Measurements from ENCODE around the gene UBE2S. TPM values are rescaled to one million over a fixed set of nuclear protein-coding genes. Genes with fewer than 3 reads are reported as not detected.

The UBE2S gene
- total RNA-seq, 1 donor from 2014 or later, result 22.3 TPM

DNA sequence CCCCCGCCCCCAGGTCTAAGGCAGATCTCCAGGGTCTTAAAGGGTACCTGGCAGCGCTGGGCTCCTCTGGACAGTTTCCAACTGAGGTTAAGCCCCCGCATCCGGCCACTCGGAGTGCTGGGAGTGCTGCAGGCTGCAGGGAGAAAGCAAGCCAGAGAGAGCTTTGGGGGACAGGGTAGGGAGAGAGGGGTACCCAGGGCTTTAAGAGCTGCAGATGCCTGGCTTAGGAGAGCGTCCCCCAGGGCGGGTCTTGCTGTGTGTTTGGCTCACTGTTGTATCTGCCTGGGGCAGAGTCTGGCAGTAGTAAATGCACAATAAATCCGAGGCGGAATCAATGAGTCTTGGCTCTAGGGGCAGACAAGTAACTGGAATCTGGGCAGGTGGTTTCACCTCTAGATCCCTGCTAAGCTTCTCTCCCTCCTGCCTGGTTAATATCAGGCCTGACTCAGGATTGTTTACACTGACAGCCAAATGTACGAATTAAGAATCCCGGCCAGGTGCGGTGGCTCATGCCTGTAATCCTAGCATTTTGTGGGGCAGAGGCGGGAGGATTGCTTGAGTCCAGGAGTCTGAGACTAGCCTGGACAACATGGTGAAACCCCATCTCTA is 52.3 kb downstream of the UBE2S start:
- intact Hi-C loops (cut with DNase I), result no loop called here
- TF ChIP-seq, protein P1, sequence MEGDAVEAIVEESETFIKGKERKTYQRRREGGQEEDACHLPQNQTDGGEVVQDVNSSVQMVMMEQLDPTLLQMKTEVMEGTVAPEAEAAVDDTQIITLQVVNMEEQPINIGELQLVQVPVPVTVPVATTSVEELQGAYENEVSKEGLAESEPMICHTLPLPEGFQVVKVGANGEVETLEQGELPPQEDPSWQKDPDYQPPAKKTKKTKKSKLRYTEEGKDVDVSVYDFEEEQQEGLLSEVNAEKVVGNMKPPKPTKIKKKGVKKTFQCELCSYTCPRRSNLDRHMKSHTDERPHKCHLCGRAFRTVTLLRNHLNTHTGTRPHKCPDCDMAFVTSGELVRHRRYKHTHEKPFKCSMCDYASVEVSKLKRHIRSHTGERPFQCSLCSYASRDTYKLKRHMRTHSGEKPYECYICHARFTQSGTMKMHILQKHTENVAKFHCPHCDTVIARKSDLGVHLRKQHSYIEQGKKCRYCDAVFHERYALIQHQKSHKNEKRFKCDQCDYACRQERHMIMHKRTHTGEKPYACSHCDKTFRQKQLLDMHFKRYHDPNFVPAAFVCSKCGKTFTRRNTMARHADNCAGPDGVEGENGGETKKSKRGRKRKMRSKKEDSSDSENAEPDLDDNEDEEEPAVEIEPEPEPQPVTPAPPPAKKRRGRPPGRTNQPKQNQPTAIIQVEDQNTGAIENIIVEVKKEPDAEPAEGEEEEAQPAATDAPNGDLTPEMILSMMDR (IDR thresholded peaks at IDR 0.05), result no peak
- no peak for TF ChIP-seq POLR2A (IDR thresholded peaks at IDR 0.05)
- TF ChIP-seq POLR2AphosphoS5 (IDR thresholded peaks at IDR 0.05; ENCODE audit: insufficient read depth in 1 of 2, low read depth in 1 of 2), result no peak

DNA sequence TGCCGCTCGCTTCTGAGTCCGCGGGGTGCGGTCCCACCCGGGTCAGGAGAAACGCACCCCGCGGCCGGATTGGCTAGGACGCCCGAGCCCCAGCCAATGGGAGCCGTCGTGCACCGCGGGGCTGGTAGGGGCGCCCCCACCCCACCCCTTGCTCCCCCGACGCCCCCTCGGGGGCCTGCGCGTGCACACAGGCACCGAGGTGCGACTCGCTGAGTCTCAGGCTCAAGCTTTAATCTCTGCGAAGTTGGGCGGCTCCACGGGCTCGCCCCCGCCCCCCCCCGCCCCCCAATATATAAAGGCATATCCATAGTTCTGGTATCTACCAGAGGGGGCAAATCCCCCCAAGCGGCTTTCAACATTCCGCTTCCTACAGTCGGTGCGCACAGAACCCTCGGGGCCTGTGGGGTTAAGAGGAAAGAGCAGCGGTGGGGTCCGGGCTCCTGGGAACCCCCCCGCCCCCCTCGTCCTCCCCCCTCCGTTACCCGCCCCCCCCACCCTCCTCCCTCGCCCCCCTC is 52.8 kb downstream of the UBE2S start, which contains the start of gene COX6B2:
Gene COX6B2 (minus strand): TSS at position 22 of the 515 bp plus-strand sequence. CDS start 198 bp downstream, outside the sequence.
- H3K4me1 ChIP-seq, result peaks cover 23% of the 10 kb centered on the region
- intact Hi-C loops (cut with DNase I), result no loop called here
- H3K27me3 ChIP-seq, result peaks cover 14% of the 10 kb centered on the region
- no peaks in the 10 kb centered on the region for H3K36me3 ChIP-seq
- TF ChIP-seq POLR2A (IDR thresholded peaks at IDR 0.05) (no peak), POLR2AphosphoS5 (IDR thresholded peaks at IDR 0.05; ENCODE audit: insufficient read depth in 1 of 2, low read depth in 1 of 2) (no peak)
- TF ChIP-seq, protein P1 (IDR thresholded peaks at IDR 0.05), result no peak
- no peak within 1 kb of the TSS for H3K27ac ChIP-seq
- no peak for DNase-seq (ENCODE audit: extremely low spot score in 2 of 2)
- H3K9me3 ChIP-seq, result no peaks in the 10 kb centered on the region
- peak within 1 kb of the TSS; percentile 22 to 34 for H3K4me3 ChIP-seq

More for the DNA sequence above, 52.3 kb downstream of the UBE2S start:
- H3K27ac ChIP-seq, result no peak overlapping the region
- DNase-seq (ENCODE audit: extremely low spot score in 2 of 2), result no peak
- H3K9me3 ChIP-seq, result no peaks in the 10 kb centered on the region
- H3K4me3 ChIP-seq, result no peak overlapping the region
- H3K4me1 ChIP-seq, result peaks cover 23% of the 10 kb centered on the region
- peaks cover 14% of the 10 kb centered on the region for H3K27me3 ChIP-seq
- H3K36me3 ChIP-seq, result no peaks in the 10 kb centered on the region

DNA sequence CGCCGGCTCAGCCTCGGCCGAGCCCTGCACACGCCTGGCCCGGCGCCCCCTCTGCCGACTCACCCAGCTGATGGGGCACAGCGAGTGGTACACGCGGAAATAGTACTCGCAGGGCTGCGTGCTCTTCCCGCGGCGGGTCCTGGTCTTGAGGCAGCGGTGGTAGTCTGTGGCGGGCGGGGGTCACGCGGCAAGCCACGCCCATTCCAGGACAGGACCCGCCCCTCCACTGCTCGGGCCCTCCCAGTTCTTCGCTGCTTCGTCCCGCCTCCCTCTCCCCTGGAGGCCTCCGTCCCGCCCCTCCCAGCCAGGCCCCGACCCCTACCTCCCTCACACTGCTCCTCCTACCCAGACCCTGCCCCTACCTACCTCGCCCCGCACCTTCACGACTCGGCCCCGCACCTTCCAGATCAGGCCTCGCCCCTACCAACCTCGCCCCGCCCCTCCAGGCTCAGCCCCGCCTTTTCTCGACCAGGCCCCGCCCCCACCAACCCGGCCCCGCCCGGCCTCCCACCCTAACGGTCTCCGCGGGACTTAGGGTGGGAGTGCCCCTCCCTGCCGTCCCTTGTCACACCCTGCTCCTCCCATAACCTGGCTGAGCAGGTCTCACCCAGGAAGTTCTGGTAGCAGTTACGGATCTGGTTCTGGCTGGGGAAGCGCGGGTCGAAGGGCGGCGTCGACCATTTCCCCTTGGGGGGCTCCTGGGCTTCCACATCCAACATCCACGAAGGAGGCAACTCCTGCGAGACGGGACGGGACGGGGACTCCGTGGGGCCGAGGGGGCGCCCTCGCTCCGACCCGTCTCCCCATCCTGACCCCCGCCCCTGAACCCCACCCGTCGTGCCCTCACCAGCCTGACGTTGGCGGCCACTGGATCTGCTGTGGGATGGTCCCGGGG is 53.5 kb downstream of the UBE2S start:
- Histone ChIP-seq H3K9me3 (no peaks in the 10 kb centered on the region), H3K36me3 (no peaks in the 10 kb centered on the region), H3K27me3 (peaks cover 14% of the 10 kb centered on the region), H3K4me3 (peak overlapping the region; percentile 22 to 34), H3K4me1 (peaks cover 23% of the 10 kb centered on the region), H3K27ac (no peak overlapping the region)
- no peak for TF ChIP-seq POLR2A (IDR thresholded peaks at IDR 0.05)
- peak in 1 of 2 donors; percentile 18 for TF ChIP-seq POLR2AphosphoS5 (IDR thresholded peaks at IDR 0.05; ENCODE audit: insufficient read depth in 1 of 2, low read depth in 1 of 2)
- intact Hi-C loops (cut with DNase I), result no loop called here
- no peak for DNase-seq (ENCODE audit: extremely low spot score in 2 of 2)

DNA sequence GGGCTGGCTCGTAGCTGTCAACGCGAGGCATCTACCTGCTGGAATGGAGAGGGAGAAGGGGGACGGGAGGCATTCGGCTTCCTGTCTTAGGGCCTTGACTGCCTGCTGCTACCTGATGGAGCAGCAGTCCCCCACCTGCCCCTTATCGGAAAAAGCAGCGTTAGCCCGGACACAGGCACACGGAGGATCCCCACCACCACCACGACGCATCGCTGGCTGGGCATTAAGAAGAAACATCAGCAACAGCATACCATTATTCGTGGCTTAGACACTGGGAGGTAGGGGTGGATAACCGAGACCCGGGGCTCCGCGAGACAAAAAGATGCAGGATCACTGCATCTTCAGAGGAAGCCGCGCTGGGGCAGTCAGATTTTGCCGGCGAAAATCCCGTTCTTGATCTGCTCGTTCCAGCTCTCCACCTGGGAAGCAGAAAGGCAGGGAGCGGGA is 54.2 kb downstream of the UBE2S start:
- Histone ChIP-seq H3K9me3 (no peaks in the 10 kb centered on the region), H3K4me3 (peak overlapping the region; percentile 22 to 34), H3K36me3 (no peaks in the 10 kb centered on the region), H3K27me3 (peaks cover 14% of the 10 kb centered on the region), H3K27ac (no peak overlapping the region), H3K4me1 (peaks cover 23% of the 10 kb centered on the region)
- intact Hi-C loops (cut with DNase I), result no loop called here
- no peak for DNase-seq (ENCODE audit: extremely low spot score in 2 of 2)
- no peak for TF ChIP-seq POLR2AphosphoS5 (IDR thresholded peaks at IDR 0.05; ENCODE audit: insufficient read depth in 1 of 2, low read depth in 1 of 2)
- TF ChIP-seq POLR2A (IDR thresholded peaks at IDR 0.05), result no peak
- TF ChIP-seq, protein P1 (IDR thresholded peaks at IDR 0.05), result no peak

DNA sequence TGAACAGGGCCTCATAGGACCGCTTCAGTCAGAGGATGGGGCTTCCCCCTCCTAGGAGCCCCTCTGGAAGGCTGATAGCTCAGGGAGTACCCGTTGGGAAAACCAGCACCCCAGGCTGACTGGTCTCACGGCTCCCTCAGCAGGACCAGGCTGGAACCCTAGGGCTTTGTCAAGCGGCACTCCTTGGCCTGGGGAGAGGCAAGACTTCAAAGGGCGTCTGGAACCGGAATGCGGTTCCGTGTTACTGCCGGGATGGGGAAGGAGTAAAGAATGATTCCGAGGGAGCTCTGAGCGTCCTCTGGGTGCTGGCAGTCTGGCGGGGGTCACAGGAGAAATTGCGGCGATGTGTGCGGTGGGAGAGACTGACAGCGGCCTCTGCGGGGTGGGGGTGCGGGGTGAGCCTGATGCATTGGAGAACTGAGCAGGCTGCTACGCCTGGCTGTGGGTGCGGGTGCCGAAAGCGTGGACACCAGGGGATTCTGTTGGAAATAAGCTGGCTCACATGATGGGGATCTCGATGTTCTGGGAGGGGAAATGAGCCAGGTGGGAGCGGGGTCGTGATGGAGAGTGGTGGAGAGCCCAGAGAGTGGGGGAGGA is 54.9 kb downstream of the UBE2S start:
- H3K27me3 ChIP-seq, result peaks cover 14% of the 10 kb centered on the region
- TF ChIP-seq POLR2AphosphoS5 (IDR thresholded peaks at IDR 0.05; ENCODE audit: insufficient read depth in 1 of 2, low read depth in 1 of 2) (no peak), POLR2A (IDR thresholded peaks at IDR 0.05) (no peak)
- TF ChIP-seq, protein P1 (IDR thresholded peaks at IDR 0.05), result no peak
- peaks cover 23% of the 10 kb centered on the region for H3K4me1 ChIP-seq
- no peaks in the 10 kb centered on the region for H3K36me3 ChIP-seq
- no peak overlapping the region for H3K27ac ChIP-seq
- H3K4me3 ChIP-seq, result no peak overlapping the region
- H3K9me3 ChIP-seq, result no peaks in the 10 kb centered on the region
- no peak for DNase-seq (ENCODE audit: extremely low spot score in 2 of 2)
- intact Hi-C loops (cut with DNase I), result no loop called here
